Gastrocnemius medialis (tissue), 4 donors: ENCODE data around the gene GLT6D1. TPM values are rescaled to one million over a fixed set of nuclear protein-coding genes. Genes with fewer than 3 reads are reported as not detected.

Experiments used
- ATAC-seq, 2 donors: fragments of 150-250 bp; one replicate each; pipeline ENCODE4 v1.9.1; 2016
- DNase-seq, 2 donors: peaks; one replicate each; pipeline ENCODE4 v3.0.0-alpha.2; 2019
- H3K27ac ChIP-seq, 4 donors: fragments of 200-600 bp; sonication (generic); 1 replicate in 1 of 4; 2 replicates in 3 of 4; pipeline ENCODE4 v1.5.1; 2016 to 2018; ENCODE audit warnings: mild to moderate bottlenecking in 2 of 4, moderate library complexity in 1 of 4
- H3K27me3 ChIP-seq, 3 donors: fragments of 200-600 bp; sonication (generic) in 2 of 3; 1 replicate in 1 of 3; 2 replicates in 2 of 3; pipeline versions ENCODE4 v1.5.1 to v1.6.0; 2016 to 2019; ENCODE audit warnings: mild to moderate bottlenecking in 1 of 3, moderate library complexity in 1 of 3
- H3K36me3 ChIP-seq, 2 donors: fragments of 200-600 bp; sonication (generic) in 1 of 2; one replicate each; pipeline ENCODE4 v1.5.1; 2017 to 2018
- H3K4me1 ChIP-seq, 2 donors: fragments of 200-600 bp; sonication (generic) in 1 of 2; one replicate each; pipeline ENCODE4 v1.5.1; 2016 to 2017; ENCODE audit warnings: mild to moderate bottlenecking in 2 of 2
- H3K4me3 ChIP-seq, 4 donors: fragments of 200-600 bp; sonication (generic) in 3 of 4; 1 replicate in 1 of 4; 2 replicates in 3 of 4; pipeline ENCODE4 v1.5.1; 2016 to 2019; ENCODE audit warnings: mild to moderate bottlenecking in 2 of 4
- H3K9me3 ChIP-seq, 3 donors: fragments of 200-600 bp; sonication (generic) in 2 of 3; 1 replicate in 1 of 3; 2 replicates in 2 of 3; pipeline ENCODE4 v1.5.1; 2016 to 2019
- POLR2A ChIP-seq, 2 donors: fragments of 450-650 bp; IDR thresholded peaks; one replicate each; pipeline ENCODE4 v1.6.1; 2017; ENCODE audit warnings: antibody characterized with exemption in 2 of 2, mild to moderate bottlenecking in 2 of 2, moderate library complexity in 2 of 2
- in situ Hi-C, 4 donors: fragments of 200-750 bp; cut with MboI; loops; one replicate each; pipeline versions ENCODE4 v1.15.0 to v1.8.0; 2017; ENCODE audit warnings: low sequenced_read_pairs in 4 of 4
- intact Hi-C: fragments of 100-400 bp; cut with DNase I; formaldehyde crosslinking; loops from one replicate; pipeline ENCODE4 v1.15.1; 2023; ENCODE audit warnings: low total_unique reads
- total RNA-seq, 4 donors: library from RNA; depleted of rRNA; stranded (reverse); fragments of >200 nt; gene quantifications; one replicate each; pipeline versions ENCODE4 v1.1.0 to v1.2.3, GENCODE V29; 2016
- TF ChIP-seq, protein P1 (sequence below), 5 experiments: fragments of 450-650 bp in 3 of 5; fragments of 200-600 bp in 2 of 5; sonication (generic) in 2 of 5; IDR thresholded peaks in 4 of 5; conservative IDR thresholded peaks in 1 of 5; 1 replicate in 4 of 5; 2 replicates in 1 of 5; pipeline ENCODE4 v1.5.1; 2016 to 2019; ENCODE audit warnings: antibody characterized with exemption in 5 of 5, mild to moderate bottlenecking in 3 of 5, moderate library complexity in 3 of 5

The GLT6D1 gene
- total RNA-seq, 4 donors from 2014 or later = not detected

- intact Hi-C loops (no loop called here), in situ Hi-C loops (no loop called here)
- Histone ChIP-seq H3K36me3 (no peaks in the 10 kb centered on the region), H3K4me1 (no peaks in the 10 kb centered on the region), H3K4me3 (no peak overlapping the region), H3K27me3 (peaks cover 0 to 5% (median 3%) of the 10 kb centered on the region in 3 donors), H3K9me3 (no peaks in the 10 kb centered on the region), H3K27ac (no peak overlapping the region)
- no peak for ATAC-seq
- TF ChIP-seq, protein P1, sequence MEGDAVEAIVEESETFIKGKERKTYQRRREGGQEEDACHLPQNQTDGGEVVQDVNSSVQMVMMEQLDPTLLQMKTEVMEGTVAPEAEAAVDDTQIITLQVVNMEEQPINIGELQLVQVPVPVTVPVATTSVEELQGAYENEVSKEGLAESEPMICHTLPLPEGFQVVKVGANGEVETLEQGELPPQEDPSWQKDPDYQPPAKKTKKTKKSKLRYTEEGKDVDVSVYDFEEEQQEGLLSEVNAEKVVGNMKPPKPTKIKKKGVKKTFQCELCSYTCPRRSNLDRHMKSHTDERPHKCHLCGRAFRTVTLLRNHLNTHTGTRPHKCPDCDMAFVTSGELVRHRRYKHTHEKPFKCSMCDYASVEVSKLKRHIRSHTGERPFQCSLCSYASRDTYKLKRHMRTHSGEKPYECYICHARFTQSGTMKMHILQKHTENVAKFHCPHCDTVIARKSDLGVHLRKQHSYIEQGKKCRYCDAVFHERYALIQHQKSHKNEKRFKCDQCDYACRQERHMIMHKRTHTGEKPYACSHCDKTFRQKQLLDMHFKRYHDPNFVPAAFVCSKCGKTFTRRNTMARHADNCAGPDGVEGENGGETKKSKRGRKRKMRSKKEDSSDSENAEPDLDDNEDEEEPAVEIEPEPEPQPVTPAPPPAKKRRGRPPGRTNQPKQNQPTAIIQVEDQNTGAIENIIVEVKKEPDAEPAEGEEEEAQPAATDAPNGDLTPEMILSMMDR (IDR thresholded peaks at IDR 0.05 in 4 of 5, conservative IDR thresholded peaks at IDR 0.05 in 1 of 5) = no peak
- no peak for TF ChIP-seq POLR2A (IDR thresholded peaks at IDR 0.05)
- no peak for DNase-seq
Observed at GRCh38 chr9:135605238-135605781, 34.0 kb downstream of the GLT6D1 start.

- no peak overlapping the region for H3K4me3 ChIP-seq
- no peaks in the 10 kb centered on the region for H3K36me3 ChIP-seq
- no peak overlapping the region for H3K27ac ChIP-seq
- H3K9me3 ChIP-seq = no peaks in the 10 kb centered on the region
- no peaks in the 10 kb centered on the region for H3K4me1 ChIP-seq
- intact Hi-C loops = no loop called here
- peaks cover 0 to 5% (median 3%) of the 10 kb centered on the region in 3 donors for H3K27me3 ChIP-seq
- TF ChIP-seq POLR2A (IDR thresholded peaks at IDR 0.05) = no peak
- TF ChIP-seq, protein P1 (IDR thresholded peaks at IDR 0.05 in 4 of 5, conservative IDR thresholded peaks at IDR 0.05 in 1 of 5) = no peak
- in situ Hi-C loops = no loop called here
- ATAC-seq (no peak), DNase-seq (no peak)
Observed at GRCh38 chr9:135604437-135605237, 34.7 kb downstream of the GLT6D1 start.

DNA sequence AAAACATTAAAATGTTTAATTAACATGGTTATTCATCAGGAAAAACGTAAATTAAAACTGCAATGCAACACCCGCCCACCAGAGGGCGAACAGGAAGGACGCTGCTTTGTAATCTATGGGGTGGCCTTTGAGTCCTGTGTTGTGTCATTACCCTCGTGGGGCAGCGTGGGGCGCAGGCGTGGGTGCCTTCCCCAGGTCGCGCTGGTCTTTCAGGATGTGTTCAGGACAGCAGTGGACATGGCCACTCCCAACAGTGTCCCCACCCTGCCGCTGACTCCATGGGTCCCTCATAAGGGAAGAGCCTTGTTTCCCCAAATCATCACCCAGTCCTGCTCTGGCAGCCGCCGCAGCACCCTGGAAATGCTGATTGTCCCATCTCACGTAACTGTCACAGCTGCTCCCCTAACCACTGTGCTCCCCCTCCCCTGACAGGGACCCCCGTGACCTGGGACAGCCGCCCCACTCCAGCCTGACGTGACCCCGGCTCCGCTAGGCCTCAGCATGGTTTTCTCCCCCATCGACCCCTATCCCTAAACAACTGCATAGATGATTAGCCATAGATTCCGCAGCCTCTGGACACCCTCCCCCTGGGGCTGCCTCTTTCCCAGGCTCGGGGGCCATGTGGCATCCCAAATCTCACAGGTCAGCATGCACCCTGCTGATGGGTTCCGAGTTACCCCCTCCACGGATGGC lies 36.4 kb downstream of the GLT6D1 start:
- Histone ChIP-seq H3K9me3 (no peaks in the 10 kb centered on the region), H3K36me3 (no peaks in the 10 kb centered on the region), H3K4me3 (no peak overlapping the region), H3K27me3 (peaks cover 0 to 5% (median 3%) of the 10 kb centered on the region in 3 donors), H3K27ac (no peak overlapping the region), H3K4me1 (no peaks in the 10 kb centered on the region)
- intact Hi-C loops = no loop called here
- TF ChIP-seq, protein P1 (IDR thresholded peaks at IDR 0.05 in 4 of 5, conservative IDR thresholded peaks at IDR 0.05 in 1 of 5) = peak in 4 of 5 experiments; percentile 17 to 71 (median 56)
- TF ChIP-seq POLR2A (IDR thresholded peaks at IDR 0.05) = no peak
- DNase-seq (no peak), ATAC-seq (no peak)
- in situ Hi-C loops = no loop called here

GRCh38 chr9:135601988-135602387 lies 37.4 kb downstream of the GLT6D1 start:
- intact Hi-C loops (no loop called here), in situ Hi-C loops (no loop called here)
- TF ChIP-seq POLR2A (IDR thresholded peaks at IDR 0.05) = no peak
- TF ChIP-seq, protein P1 (IDR thresholded peaks at IDR 0.05 in 4 of 5, conservative IDR thresholded peaks at IDR 0.05 in 1 of 5) = no peak
- Histone ChIP-seq H3K4me1 (no peaks in the 10 kb centered on the region), H3K4me3 (no peak overlapping the region), H3K36me3 (no peaks in the 10 kb centered on the region), H3K9me3 (no peaks in the 10 kb centered on the region), H3K27ac (no peak overlapping the region), H3K27me3 (peaks cover 0 to 5% (median 3%) of the 10 kb centered on the region in 3 donors)
- DNase-seq = no peak
- ATAC-seq = no peak
